Thyroid gland (tissue), 4 donors: ENCODE results near the gene FADS1. TPM values are rescaled to one million over a fixed set of nuclear protein-coding genes. Genes with fewer than 3 reads are reported as not detected.
A peak's percentile ranks its signal among the peaks of the same experiment; 100 is the strongest.

ENCODE experiments used
- DNase-seq, 2 donors: peaks; one replicate each; pipeline ENCODE4 v3.0.0-alpha.2; 2019
- H3K27ac ChIP-seq, 3 donors: fragments of 200-600 bp; sonication (generic); 1 replicate in 2 of 3; 2 replicates in 1 of 3; pipeline ENCODE4 v1.5.1; 2016 to 2019; ENCODE audit warnings: mild to moderate bottlenecking in 1 of 3, moderate library complexity in 1 of 3
- H3K27me3 ChIP-seq: fragments of 200-600 bp; sonication (generic); one replicate; pipeline ENCODE4 v1.5.1; 2019
- H3K36me3 ChIP-seq, 2 donors: fragments of 200-600 bp; sonication (generic); one replicate each; pipeline ENCODE4 v1.5.1; 2016 to 2019
- H3K4me1 ChIP-seq, 2 donors: fragments of 200-600 bp; sonication (generic); one replicate each; pipeline ENCODE4 v1.5.1; 2017 to 2019
- H3K4me3 ChIP-seq, 3 donors: fragments of 200-600 bp; sonication (generic); replicated peaks in 1 of 3; 1 replicate in 2 of 3; 2 replicates in 1 of 3; pipeline ENCODE4 v1.5.1; 2016; ENCODE audit warnings: mild to moderate bottlenecking in 1 of 3
- H3K9me3 ChIP-seq: fragments of 200-600 bp; sonication (generic); one replicate; pipeline ENCODE4 v1.5.1; 2017
- POLR2A ChIP-seq, 2 donors: fragments of 450-650 bp; IDR thresholded peaks; one replicate each; pipeline ENCODE4 v1.6.1; 2017; ENCODE audit warnings: antibody characterized with exemption in 2 of 2, mild to moderate bottlenecking in 2 of 2, moderate library complexity in 1 of 2
- WGBS, 2 donors: methylation state at CpG; one replicate each; pipeline ENCODE4 v1.1.5; 2017; 5-methylcytosine and 5-hydroxymethylcytosine counted together
- intact Hi-C: fragments of 100-400 bp; cut with DNase I; formaldehyde crosslinking; loops from one replicate; pipeline ENCODE4 v1.15.1; 2023
- total RNA-seq, 4 donors: library from RNA; depleted of rRNA; stranded (reverse); fragments of >200 nt; gene quantifications; one replicate each; pipeline ENCODE4 v1.2.3, GENCODE V29; 2016
- TF ChIP-seq, protein P1 (sequence below), 6 experiments: fragments of 200-600 bp in 3 of 6; fragments of 450-650 bp in 3 of 6; sonication (generic) in 3 of 6; IDR thresholded peaks; one replicate each; pipeline ENCODE4 v1.5.1; 2016 to 2019; ENCODE audit warnings: antibody characterized with exemption in 6 of 6, mild to moderate bottlenecking in 2 of 6, inconsistent platforms in 1 of 6, moderate library complexity in 1 of 6

FADS1 gene
- total RNA-seq, 4 donors from 2014 or later, result 6.8 to 17.3 (median 13.9) TPM

DNA sequence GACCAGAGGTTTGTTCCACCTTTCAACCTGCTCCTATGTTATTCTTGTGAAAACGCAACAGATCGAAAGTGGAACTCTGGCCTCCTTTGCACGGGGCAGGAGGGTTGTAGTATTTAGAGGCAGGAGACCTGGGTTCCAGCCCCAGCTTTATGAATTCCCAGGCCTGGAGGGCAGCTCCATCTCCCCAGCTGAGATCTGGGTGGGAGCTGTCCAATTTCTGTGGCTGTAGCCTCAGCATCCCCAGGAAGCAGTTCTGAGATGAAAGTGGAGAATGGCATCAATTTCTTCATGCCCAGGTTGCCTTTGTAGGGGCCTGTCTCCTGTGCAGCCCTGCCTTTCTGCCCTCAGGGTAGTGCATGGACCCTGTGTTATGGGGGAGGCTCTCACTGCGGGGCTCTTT, 15.4 kb upstream of the FADS1 start:
- H3K36me3 ChIP-seq, result no peaks in the 10 kb centered on the region
- DNase-seq, result no peak
- H3K4me1 ChIP-seq, result peaks cover 22 to 32% of the 10 kb centered on the region in 2 donors
- no peak overlapping the region for H3K27ac ChIP-seq
- no peaks in the 10 kb centered on the region for H3K9me3 ChIP-seq
- WGBS, 2 donors, result 90% methylated on average over 3 to 4 of the region's 4 CpGs
- H3K27me3 ChIP-seq, result no peaks in the 10 kb centered on the region
- intact Hi-C loops, result no loop called here
- TF ChIP-seq, protein P1, sequence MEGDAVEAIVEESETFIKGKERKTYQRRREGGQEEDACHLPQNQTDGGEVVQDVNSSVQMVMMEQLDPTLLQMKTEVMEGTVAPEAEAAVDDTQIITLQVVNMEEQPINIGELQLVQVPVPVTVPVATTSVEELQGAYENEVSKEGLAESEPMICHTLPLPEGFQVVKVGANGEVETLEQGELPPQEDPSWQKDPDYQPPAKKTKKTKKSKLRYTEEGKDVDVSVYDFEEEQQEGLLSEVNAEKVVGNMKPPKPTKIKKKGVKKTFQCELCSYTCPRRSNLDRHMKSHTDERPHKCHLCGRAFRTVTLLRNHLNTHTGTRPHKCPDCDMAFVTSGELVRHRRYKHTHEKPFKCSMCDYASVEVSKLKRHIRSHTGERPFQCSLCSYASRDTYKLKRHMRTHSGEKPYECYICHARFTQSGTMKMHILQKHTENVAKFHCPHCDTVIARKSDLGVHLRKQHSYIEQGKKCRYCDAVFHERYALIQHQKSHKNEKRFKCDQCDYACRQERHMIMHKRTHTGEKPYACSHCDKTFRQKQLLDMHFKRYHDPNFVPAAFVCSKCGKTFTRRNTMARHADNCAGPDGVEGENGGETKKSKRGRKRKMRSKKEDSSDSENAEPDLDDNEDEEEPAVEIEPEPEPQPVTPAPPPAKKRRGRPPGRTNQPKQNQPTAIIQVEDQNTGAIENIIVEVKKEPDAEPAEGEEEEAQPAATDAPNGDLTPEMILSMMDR (IDR thresholded peaks at IDR 0.05), result no peak
- TF ChIP-seq POLR2A (IDR thresholded peaks at IDR 0.05), result no peak
- H3K4me3 ChIP-seq, result no peak overlapping the region

DNA sequence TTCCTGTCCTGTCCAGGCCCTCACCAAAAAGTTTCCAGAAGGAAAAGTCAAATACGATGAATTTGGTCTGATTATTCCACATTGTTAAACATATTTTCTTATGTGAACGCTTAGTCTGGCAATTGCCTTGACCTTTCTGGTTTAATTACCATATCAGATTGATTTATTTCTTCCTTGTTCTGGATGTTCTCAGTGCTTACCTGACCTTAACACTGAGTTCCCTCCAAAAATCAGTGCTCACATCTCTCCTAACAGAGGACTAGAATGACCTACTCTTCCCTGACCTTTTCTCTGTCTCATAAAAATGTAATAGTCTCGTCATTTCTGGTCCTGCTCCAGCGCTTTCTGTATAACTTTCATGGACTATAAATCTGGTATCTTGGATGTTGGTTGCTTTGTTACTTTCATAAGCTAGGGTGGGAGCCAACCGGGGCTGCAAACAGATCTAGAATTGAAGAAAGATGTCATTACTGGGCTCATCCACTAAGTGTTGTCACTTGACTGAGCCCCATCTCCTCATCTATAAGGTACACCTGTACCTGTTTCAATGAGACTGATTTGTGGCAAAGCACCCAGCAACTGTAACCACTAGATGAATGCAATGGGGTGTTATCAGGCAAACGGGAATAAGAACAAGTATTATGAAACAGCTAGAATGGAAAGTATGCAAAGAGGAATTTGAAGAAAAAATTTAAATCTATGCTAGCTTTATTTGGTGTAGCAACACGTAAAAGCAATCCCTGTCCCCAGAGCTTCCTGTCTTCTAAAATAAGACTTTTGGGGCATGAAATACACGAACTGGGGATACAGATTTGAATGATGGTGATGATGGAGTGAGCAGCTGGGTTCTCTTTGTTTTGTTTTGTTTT, 13.7 kb upstream of the FADS1 start:
- Histone ChIP-seq H3K27ac (no peak overlapping the region), H3K27me3 (no peaks in the 10 kb centered on the region), H3K4me3 (no peak overlapping the region), H3K36me3 (no peaks in the 10 kb centered on the region), H3K4me1 (peaks cover 22 to 34% of the 10 kb centered on the region in 2 donors), H3K9me3 (no peaks in the 10 kb centered on the region)
- DNase-seq, result no peak
- intact Hi-C loops, result no loop called here
- WGBS, 2 donors, result 71 to 73% methylated on average over 8 of the region's 8 CpGs
- no peak for TF ChIP-seq POLR2A (IDR thresholded peaks at IDR 0.05)

DNA sequence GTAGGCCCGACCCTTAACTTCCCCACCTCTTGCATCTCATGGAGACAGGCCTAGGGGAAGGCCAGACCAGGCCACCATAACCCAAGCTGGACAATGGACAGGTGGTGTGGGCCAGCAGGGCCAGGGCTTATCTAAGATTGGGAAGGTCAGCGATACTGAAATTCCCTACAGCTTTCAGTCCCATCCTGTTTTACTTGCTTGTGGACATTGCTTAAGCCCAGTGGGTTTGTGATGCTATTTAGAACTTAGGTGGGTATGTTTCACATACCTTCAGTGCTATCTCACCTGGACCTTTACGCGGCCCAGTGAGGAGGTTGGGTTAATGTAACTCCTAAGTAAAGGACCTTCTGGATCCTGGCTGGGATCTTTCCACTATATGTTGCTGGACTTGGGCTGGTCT, 13.0 kb upstream of the FADS1 start:
- intact Hi-C loops, result loop anchor here (5.0 kb wide), 1 partner anchor 57 kb away; no protein-coding TSS in a partner anchor
- H3K4me3 ChIP-seq, result no peak overlapping the region
- TF ChIP-seq, protein P1 (IDR thresholded peaks at IDR 0.05), result no peak
- TF ChIP-seq POLR2A (IDR thresholded peaks at IDR 0.05), result no peak
- no peaks in the 10 kb centered on the region for H3K36me3 ChIP-seq
- no peaks in the 10 kb centered on the region for H3K27me3 ChIP-seq
- peaks cover 22 to 32% of the 10 kb centered on the region in 2 donors for H3K4me1 ChIP-seq
- no peak overlapping the region for H3K27ac ChIP-seq
- H3K9me3 ChIP-seq, result no peaks in the 10 kb centered on the region
- 80 to 92% methylated on average over 4 of the region's 4 CpGs for WGBS, 2 donors
- no peak for DNase-seq

DNA sequence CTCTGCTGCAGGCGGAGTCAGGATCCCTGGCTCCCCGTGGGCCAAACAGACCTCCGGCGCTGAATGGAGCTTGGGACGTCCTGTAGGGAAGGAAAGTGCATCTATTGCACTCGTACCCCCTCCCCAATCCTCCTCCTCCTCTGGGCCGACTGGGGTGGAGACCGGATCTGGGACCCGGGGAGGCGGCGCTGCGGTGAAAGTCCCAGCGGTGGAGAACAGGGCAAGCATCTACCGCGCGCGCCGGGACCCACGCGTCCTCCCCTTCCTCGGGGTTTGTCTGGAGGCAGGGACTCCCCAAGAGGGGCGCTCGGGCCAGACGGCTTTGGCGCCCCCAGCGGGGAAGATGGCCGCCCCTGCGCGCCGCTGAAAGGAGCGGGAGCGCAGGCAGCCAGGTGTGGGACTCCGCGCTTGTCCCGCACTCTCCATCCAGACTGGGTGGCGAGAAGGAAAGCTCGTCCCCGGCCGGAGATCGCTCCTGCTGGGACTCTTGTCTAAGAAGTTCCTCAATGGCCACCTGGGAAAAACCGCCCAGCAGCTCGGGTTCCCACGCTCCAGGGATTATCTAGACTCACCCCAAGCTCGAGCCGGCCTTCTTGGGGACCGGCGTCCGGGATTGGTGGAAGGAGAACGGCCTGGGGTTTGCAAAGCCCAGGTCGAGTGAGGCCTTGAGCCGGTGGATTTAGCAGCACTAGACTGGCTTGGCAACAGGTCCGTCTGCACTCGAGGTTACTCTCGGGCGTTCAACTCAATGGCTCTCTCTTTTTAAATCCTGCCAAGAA, 12.0 kb upstream of the FADS1 start:
- TF ChIP-seq, protein P1 (IDR thresholded peaks at IDR 0.05), result peak in 1 of 6 experiments; percentile 18
- TF ChIP-seq POLR2A (IDR thresholded peaks at IDR 0.05), result no peak

DNA sequence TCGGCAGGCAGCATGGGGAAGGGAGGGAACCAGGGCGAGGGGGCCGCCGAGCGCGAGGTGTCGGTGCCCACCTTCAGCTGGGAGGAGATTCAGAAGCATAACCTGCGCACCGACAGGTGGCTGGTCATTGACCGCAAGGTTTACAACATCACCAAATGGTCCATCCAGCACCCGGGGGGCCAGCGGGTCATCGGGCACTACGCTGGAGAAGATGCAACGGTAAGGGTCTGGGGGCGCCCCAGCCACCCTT, 11.5 kb upstream of the FADS1 start:
- Histone ChIP-seq H3K4me1 (peaks cover 22 to 29% of the 10 kb centered on the region in 2 donors), H3K27ac (peak overlapping the region; percentile 32 to 60 (median 51)), H3K9me3 (no peaks in the 10 kb centered on the region), H3K36me3 (no peaks in the 10 kb centered on the region), H3K27me3 (no peaks in the 10 kb centered on the region), H3K4me3 (peak overlapping the region; percentile 1 to 42 (median 42))
- 0 to 3% methylated on average over 5 to 16 of the region's 16 CpGs for WGBS, 2 donors
- intact Hi-C loops, result loop anchor here (5.0 kb wide), 1 partner anchor 59 kb away; no protein-coding TSS in a partner anchor
- no peak for TF ChIP-seq POLR2A (IDR thresholded peaks at IDR 0.05)
- TF ChIP-seq, protein P1 (IDR thresholded peaks at IDR 0.05), result no peak
- no peak for DNase-seq

More for the DNA sequence above, 12.0 kb upstream of the FADS1 start:
- Histone ChIP-seq H3K36me3 (no peaks in the 10 kb centered on the region), H3K9me3 (no peaks in the 10 kb centered on the region), H3K27ac (peak overlapping the region; percentile 32 to 60 (median 51)), H3K4me1 (peaks cover 22 to 29% of the 10 kb centered on the region in 2 donors), H3K4me3 (peak overlapping the region; percentile 1 to 42 (median 42)), H3K27me3 (no peaks in the 10 kb centered on the region)
- 2% methylated on average over 14 to 25 of the region's 55 CpGs for WGBS, 2 donors
- DNase-seq, result peak; percentile 85 to 86
- intact Hi-C loops, result loop anchor here (5.0 kb wide), 1 partner anchor 58 kb away; no protein-coding TSS in a partner anchor
